A673 (cell line): Measurements from ENCODE around the gene TMEM62.

Source experiments
- EZH2 ChIP-seq: fragments of 200-600 bp; sonication (generic); IDR thresholded peaks from 2 replicates; pipeline ENCODE4 v1.6.1; 2017; ENCODE audit warnings: borderline replicate concordance, low read depth, mild to moderate bottlenecking, mixed read lengths, antibody characterized with exemption, low read length; ENCODE audit not compliant: poor library complexity, severe bottlenecking
- TF ChIP-seq, protein P1 (sequence below): fragments of 300-800, 200-600 bp; sonication (generic); conservative IDR thresholded peaks from 2 replicates; pipeline ENCODE4 v1.5.1; 2017; ENCODE audit warnings: low read depth, mild to moderate bottlenecking, antibody characterized with exemption, low read length, moderate library complexity, mixed read lengths

DNA sequence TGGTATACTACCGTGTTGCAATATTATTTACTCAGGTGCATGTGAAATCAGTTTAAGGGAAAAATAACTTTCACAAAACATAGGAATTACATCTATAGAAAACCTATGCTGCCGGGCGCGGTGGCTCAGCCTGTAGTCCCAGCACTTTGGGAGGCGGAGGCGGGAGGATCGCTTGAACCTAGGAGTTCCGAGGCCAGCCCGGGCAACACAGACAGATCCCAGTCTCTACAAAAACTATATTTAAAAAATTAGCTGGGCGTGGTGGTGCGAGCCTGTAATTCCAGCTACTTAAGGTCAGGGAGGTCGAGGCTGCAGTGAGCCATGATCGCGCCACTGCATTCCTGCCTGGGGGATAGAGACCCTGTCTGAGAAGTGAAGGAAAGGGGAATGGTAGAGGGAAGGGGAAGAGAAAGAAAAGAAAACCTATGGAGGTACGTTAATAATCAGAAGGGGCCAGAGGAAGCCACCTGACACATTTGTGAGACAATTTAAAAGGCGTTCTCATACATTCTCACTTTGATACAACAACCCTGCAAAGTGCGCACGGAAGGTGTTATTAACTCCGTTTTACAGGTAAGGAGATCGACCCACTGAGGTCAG lies 456 bp upstream of the TMEM62 start:
- TF ChIP-seq, protein P1, sequence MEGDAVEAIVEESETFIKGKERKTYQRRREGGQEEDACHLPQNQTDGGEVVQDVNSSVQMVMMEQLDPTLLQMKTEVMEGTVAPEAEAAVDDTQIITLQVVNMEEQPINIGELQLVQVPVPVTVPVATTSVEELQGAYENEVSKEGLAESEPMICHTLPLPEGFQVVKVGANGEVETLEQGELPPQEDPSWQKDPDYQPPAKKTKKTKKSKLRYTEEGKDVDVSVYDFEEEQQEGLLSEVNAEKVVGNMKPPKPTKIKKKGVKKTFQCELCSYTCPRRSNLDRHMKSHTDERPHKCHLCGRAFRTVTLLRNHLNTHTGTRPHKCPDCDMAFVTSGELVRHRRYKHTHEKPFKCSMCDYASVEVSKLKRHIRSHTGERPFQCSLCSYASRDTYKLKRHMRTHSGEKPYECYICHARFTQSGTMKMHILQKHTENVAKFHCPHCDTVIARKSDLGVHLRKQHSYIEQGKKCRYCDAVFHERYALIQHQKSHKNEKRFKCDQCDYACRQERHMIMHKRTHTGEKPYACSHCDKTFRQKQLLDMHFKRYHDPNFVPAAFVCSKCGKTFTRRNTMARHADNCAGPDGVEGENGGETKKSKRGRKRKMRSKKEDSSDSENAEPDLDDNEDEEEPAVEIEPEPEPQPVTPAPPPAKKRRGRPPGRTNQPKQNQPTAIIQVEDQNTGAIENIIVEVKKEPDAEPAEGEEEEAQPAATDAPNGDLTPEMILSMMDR = no peak
- no peak for TF ChIP-seq EZH2
